B cell (primary cell): ENCODE measurements around the gene ADORA2A.

Experiments
- CTCF ChIP-seq: fragments of 200-600 bp; IDR thresholded peaks from one replicate; pipeline ENCODE4 v1.8.0; 2022; ENCODE audit warnings: antibody characterized with exemption, mild to moderate bottlenecking
- EZH2 ChIP-seq: IDR thresholded peaks from 2 replicates; pipeline ENCODE4 v1.6.1; 2012; ENCODE audit warnings: borderline replicate concordance, low read depth, mild to moderate bottlenecking, moderate library complexity, low read length; ENCODE audit not compliant: insufficient read depth, poor library complexity, severe bottlenecking

- TF ChIP-seq CTCF (no peak), EZH2 (no peak)
These were observed 424 bp upstream of the ADORA2A start for GRCh38 chr22:24426851-24427499.
